Loucy (cell line): ENCODE measurements around the gene JKAMP.

Experiments
- H2AFZ ChIP-seq: fragments of 200-600 bp; sonication (generic); 2 replicates; pipeline ENCODE4 v1.6.0; 2016; ENCODE audit warnings: antibody characterized with exemption, mild to moderate bottlenecking, low read length, moderate library complexity
- H3F3A ChIP-seq: fragments of 200-600 bp; 2 replicates; pipeline ENCODE4 v1.6.0; 2016; ENCODE audit warnings: antibody characterized with exemption, low read depth, mild to moderate bottlenecking
- H3K27me3 ChIP-seq: fragments of 200-600 bp; sonication (generic); 2 replicates; pipeline ENCODE4 v1.6.1; 2014; ENCODE audit warnings: low read length, mild to moderate bottlenecking; ENCODE audit not compliant: insufficient read depth, poor library complexity, severe bottlenecking
- H3K36me3 ChIP-seq: fragments of 200-600 bp; sonication (generic); 2 replicates; pipeline ENCODE4 v1.6.1; 2016; ENCODE audit warnings: low read length; ENCODE audit not compliant: insufficient read depth
- H3K4me1 ChIP-seq: fragments of 200-600 bp; sonication (generic); 2 replicates; pipeline ENCODE4 v1.5.1; 2014; ENCODE audit warnings: low read length, mild to moderate bottlenecking; ENCODE audit not compliant: insufficient read depth, poor library complexity, severe bottlenecking
- H3K4me2 ChIP-seq: fragments of 200-600 bp; sonication (generic); 2 replicates; pipeline ENCODE4 v1.6.0; 2014; ENCODE audit warnings: antibody characterized with exemption, low read length, low read depth, mild to moderate bottlenecking; ENCODE audit not compliant: poor library complexity, severe bottlenecking
- H3K4me3 ChIP-seq: fragments of 200-600 bp; sonication (generic); 2 replicates; pipeline ENCODE4 v1.5.1; 2014; ENCODE audit warnings: low read length, mild to moderate bottlenecking, mixed read lengths; ENCODE audit not compliant: poor library complexity, severe bottlenecking
- H3K79me2 ChIP-seq: fragments of 200-600 bp; sonication (generic); 2 replicates; pipeline ENCODE4 v1.6.1; 2014; ENCODE audit warnings: low read length; ENCODE audit not compliant: insufficient read depth
- H3K9ac ChIP-seq: fragments of 200-600 bp; sonication (generic); 2 replicates; pipeline ENCODE4 v1.6.0; 2014; ENCODE audit warnings: mild to moderate bottlenecking, low read depth, low read length, moderate library complexity; ENCODE audit not compliant: poor library complexity, severe bottlenecking
- H3K9me2 ChIP-seq: fragments of 200-600 bp; sonication (generic); replicated peaks from 2 replicates; pipeline ENCODE4 v1.6.1; 2016; ENCODE audit warnings: low read depth, low read length, mixed read lengths
- H3K9me3 ChIP-seq: fragments of 200-600 bp; sonication (generic); 2 replicates; pipeline ENCODE4 v1.6.1; 2014; ENCODE audit warnings: mild to moderate bottlenecking, antibody characterized with exemption, low read length, low read depth; ENCODE audit not compliant: insufficient read depth
- H4K20me1 ChIP-seq: fragments of 200-600 bp; sonication (generic); 2 replicates; pipeline ENCODE4 v1.6.0; 2014; ENCODE audit warnings: antibody characterized with exemption, low read length, mild to moderate bottlenecking; ENCODE audit not compliant: insufficient read depth, poor library complexity, severe bottlenecking
- EZH2phosphoT487 ChIP-seq: fragments of 200-600 bp; IDR thresholded peaks from 2 replicates; pipeline ENCODE4 v1.6.1; 2018; ENCODE audit warnings: antibody characterized with exemption, mild to moderate bottlenecking, moderate library complexity, borderline replicate concordance
- TF ChIP-seq, protein P1 (sequence below): fragments of 200-600 bp; sonication (generic); conservative IDR thresholded peaks from 2 replicates; pipeline ENCODE4 v1.5.1; 2014; ENCODE audit warnings: mild to moderate bottlenecking, antibody characterized with exemption, low read length

Gene JKAMP

DNA sequence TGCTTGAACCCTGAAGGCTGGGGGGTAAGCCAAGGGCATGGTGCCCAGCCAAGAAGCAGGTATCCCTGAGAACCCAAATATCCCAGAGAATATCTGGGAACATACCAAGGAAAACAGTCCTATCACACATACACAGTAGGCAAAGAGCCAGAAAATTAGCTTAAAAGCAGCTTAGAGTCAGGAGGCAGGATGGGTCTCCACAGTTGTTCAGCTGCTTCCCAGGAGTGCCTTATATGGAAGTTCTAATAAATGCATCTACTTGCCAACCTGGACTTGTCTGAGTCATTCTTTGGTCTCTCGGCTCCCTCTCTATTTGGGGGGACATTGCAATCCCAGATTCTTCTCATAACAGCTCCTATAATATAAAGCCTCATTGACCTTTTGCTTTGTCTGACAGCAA, 10.1 kb upstream of the JKAMP start:
- Histone ChIP-seq H3K4me3 (no peak overlapping the region), H3K9me3 (no peaks in the 10 kb centered on the region), H3K4me2 (no peak overlapping the region), H4K20me1 (no peaks in the 10 kb centered on the region), H3K79me2 (no peaks in the 10 kb centered on the region), H2AFZ (no peak overlapping the region), H3K4me1 (no peaks in the 10 kb centered on the region), H3F3A (no peaks in the 10 kb centered on the region), H3K27me3 (no peaks in the 10 kb centered on the region), H3K9me2 (no peaks in the 10 kb centered on the region), H3K9ac (no peak overlapping the region), H3K36me3 (no peaks in the 10 kb centered on the region)
- TF ChIP-seq, protein P1, sequence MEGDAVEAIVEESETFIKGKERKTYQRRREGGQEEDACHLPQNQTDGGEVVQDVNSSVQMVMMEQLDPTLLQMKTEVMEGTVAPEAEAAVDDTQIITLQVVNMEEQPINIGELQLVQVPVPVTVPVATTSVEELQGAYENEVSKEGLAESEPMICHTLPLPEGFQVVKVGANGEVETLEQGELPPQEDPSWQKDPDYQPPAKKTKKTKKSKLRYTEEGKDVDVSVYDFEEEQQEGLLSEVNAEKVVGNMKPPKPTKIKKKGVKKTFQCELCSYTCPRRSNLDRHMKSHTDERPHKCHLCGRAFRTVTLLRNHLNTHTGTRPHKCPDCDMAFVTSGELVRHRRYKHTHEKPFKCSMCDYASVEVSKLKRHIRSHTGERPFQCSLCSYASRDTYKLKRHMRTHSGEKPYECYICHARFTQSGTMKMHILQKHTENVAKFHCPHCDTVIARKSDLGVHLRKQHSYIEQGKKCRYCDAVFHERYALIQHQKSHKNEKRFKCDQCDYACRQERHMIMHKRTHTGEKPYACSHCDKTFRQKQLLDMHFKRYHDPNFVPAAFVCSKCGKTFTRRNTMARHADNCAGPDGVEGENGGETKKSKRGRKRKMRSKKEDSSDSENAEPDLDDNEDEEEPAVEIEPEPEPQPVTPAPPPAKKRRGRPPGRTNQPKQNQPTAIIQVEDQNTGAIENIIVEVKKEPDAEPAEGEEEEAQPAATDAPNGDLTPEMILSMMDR, result no peak
- TF ChIP-seq EZH2phosphoT487, result no peak

DNA sequence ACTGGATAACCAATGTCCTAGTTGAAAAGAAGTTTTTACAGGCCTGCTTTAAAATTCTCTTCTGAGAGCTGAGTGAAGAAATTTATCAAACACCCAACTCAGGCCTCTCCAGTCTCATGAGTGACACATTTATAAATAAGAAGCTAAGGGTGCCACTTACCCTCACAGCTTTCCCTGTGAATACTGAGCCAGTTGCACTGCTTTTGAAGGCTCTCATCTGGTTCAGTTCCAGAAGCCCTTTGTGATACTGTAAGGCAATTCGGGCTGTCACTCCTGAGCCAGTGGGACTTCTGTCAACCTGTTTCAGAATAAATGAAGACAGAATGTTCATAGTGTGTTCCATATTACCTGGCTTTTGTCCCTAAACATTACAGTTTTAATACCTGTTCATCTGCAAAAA, 8.6 kb upstream of the JKAMP start:
- no peaks in the 10 kb centered on the region for H3F3A ChIP-seq
- H3K9me3 ChIP-seq, result no peaks in the 10 kb centered on the region
- H2AFZ ChIP-seq, result no peak overlapping the region
- H3K9ac ChIP-seq, result no peak overlapping the region
- no peaks in the 10 kb centered on the region for H3K9me2 ChIP-seq
- peaks cover 9% of the 10 kb centered on the region for H3K4me1 ChIP-seq
- no peaks in the 10 kb centered on the region for H4K20me1 ChIP-seq
- no peak overlapping the region for H3K4me3 ChIP-seq
- TF ChIP-seq, protein P1, result no peak
- TF ChIP-seq EZH2phosphoT487, result no peak
- no peaks in the 10 kb centered on the region for H3K36me3 ChIP-seq
- no peaks in the 10 kb centered on the region for H3K27me3 ChIP-seq
- H3K4me2 ChIP-seq, result no peak overlapping the region
- no peaks in the 10 kb centered on the region for H3K79me2 ChIP-seq

DNA sequence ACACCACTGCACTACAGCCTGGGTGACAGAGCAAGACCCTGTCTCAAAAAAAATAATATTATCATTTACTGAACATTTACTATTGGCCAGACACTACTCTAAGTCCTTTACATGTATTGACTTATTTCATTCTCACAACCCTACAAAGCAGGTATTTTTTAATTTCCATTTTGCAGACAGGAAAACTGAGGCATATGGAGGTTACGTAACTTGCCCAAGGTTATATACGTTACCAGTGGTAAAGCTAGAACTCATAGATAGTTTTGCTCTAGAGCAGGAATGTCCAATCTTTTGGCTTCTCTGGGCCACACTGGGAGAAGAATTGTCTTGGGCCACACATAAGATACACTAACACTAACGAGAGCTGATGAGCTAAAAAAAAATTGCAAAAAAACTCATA, 5.8 kb upstream of the JKAMP start:
- H3K9me3 ChIP-seq, result no peaks in the 10 kb centered on the region
- H4K20me1 ChIP-seq, result peaks cover 12% of the 10 kb centered on the region
- H3K36me3 ChIP-seq, result no peaks in the 10 kb centered on the region
- H3K9me2 ChIP-seq, result no peaks in the 10 kb centered on the region
- H3K9ac ChIP-seq, result no peak overlapping the region
- no peaks in the 10 kb centered on the region for H3F3A ChIP-seq
- no peak overlapping the region for H2AFZ ChIP-seq
- no peak overlapping the region for H3K4me2 ChIP-seq
- no peak overlapping the region for H3K4me3 ChIP-seq
- H3K79me2 ChIP-seq, result peaks cover 10% of the 10 kb centered on the region; the same call in 1 of the 2 replicates
- no peak for TF ChIP-seq EZH2phosphoT487
- TF ChIP-seq, protein P1, result no peak
- peaks cover 35% of the 10 kb centered on the region for H3K4me1 ChIP-seq
- H3K27me3 ChIP-seq, result no peaks in the 10 kb centered on the region
